GM23248 (cell line): Measurements from ENCODE around the gene FXYD5.

ENCODE experiments used
- EZH2 ChIP-seq: fragments of 200-600 bp; sonication (generic); IDR thresholded peaks from 2 replicates; pipeline ENCODE4 v1.6.1; 2018; ENCODE audit warnings: antibody characterized with exemption, mild to moderate bottlenecking; ENCODE audit not compliant: insufficient read depth, poor library complexity, severe bottlenecking
- EZH2phosphoT487 ChIP-seq: fragments of 200-600 bp; sonication (generic); IDR thresholded peaks from 2 replicates; pipeline ENCODE4 v1.6.1; 2018; ENCODE audit warnings: antibody characterized with exemption, moderate library complexity, mild to moderate bottlenecking, low read depth; ENCODE audit not compliant: insufficient read depth

DNA sequence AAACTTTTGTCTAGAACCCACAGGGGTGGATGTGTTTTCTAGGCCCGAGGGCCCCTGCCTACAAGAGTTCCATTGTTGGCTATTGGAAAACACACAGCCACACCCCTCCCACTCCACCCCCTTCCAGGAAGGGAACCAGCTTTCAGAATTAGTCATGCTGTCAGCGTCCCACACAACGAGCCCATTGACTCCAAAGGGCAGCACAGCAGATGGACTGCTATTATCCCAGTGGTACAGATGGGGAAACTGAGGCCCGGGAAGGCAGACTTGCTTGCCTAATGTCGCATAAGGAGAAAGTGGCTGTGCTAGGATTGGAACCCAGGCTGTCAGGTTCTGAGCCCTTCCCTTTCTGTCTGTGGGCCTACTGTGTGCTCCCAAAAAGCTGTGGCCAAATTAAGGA, 47.0 kb upstream of the FXYD5 start:
- TF ChIP-seq EZH2: no peak
- no peak for TF ChIP-seq EZH2phosphoT487
